GM12878 (cell line): ENCODE data around the gene AFAP1. TPM values are rescaled to one million over a fixed set of nuclear protein-coding genes. Genes with fewer than 3 reads are reported as not detected.

Experiments
- ATAC-seq: fragments of 200-7000 bp; cut with Tn5 transposase; 3 replicates; pipeline ENCODE4 v1.9.1; 2020; ENCODE audit warnings: mild to moderate bottlenecking, moderate library complexity
- BruUV-seq: library from RNA; stranded (reverse); fragments of 400-500 nt; replicated peaks from 2 replicates; lab custom pipeline; 2021; lab: Mats Ljungman, UMichigan
- CTCF ChIA-PET: fragments of 300-600 bp; sonication (Branson Sonifier 250); formaldehyde crosslinking; extraction: SDS; loops from one replicate; lab custom pipeline; 2021; ENCODE audit warnings: inconsistent platforms; lab: Yijun Ruan, JAX
- POLR2A ChIA-PET: fragments of 350-600 bp; formaldehyde crosslinking; extraction: SDS; loops from one replicate; lab custom pipeline; 2021; ENCODE audit warnings: inconsistent platforms; lab: Charles Lee
- RAD21 ChIA-PET: fragments of 300-600 bp; sonication (Branson Sonifier 250); formaldehyde crosslinking; loops from one replicate; lab custom pipeline; 2023; ENCODE audit warnings: antibody characterized with exemption; ENCODE audit not compliant: unreplicated experiment; lab: Charles Lee
- SMC1A ChIA-PET: fragments of 300-600 bp; sonication (Branson Sonifier 250); formaldehyde crosslinking; loops from one replicate; lab custom pipeline; 2023; ENCODE audit not compliant: unreplicated experiment, uncharacterized antibody; lab: Charles Lee
- DNase-seq: peaks from one replicate; pipeline ENCODE4 v3.0.0-alpha.2; 2011; ENCODE audit warnings: low read depth, low spot score
- FAIRE-seq: peaks from 3 replicates; lab custom pipeline; 2011; peaks lifted over from hg19 to GRCh38; lab: Jason Lieb, UNC
- H2AFZ ChIP-seq: 2 replicates; pipeline ENCODE4 v1.6.0; 2011; ENCODE audit warnings: low read depth, low read length, control low read depth; ENCODE audit not compliant: control insufficient read depth
- H3K27ac ChIP-seq: 2 replicates; pipeline ENCODE4 v1.5.1; 2011; ENCODE audit warnings: control low read depth; ENCODE audit not compliant: control insufficient read depth, insufficient read depth
- H3K27me3 ChIP-seq, 2 experiments: replicated peaks in 1 of 2; 2 replicates each; pipeline versions ENCODE4 v1.6.0 to v1.6.1; 2011; ENCODE audit warnings: low read length in 1 of 2; ENCODE audit not compliant: control insufficient read depth in 2 of 2, insufficient read depth in 2 of 2
- H3K36me3 ChIP-seq, 2 experiments: 2 replicates each; pipeline ENCODE4 v1.5.1; 2011; ENCODE audit warnings: low read length in 1 of 2; ENCODE audit not compliant: control insufficient read depth in 2 of 2, insufficient read depth in 2 of 2
- H3K4me1 ChIP-seq: 2 replicates; pipeline ENCODE4 v1.6.1; 2011; ENCODE audit warnings: mild to moderate bottlenecking, low read length, moderate library complexity, mixed read lengths; ENCODE audit not compliant: control insufficient read depth, insufficient read depth
- H3K4me2 ChIP-seq: 2 replicates; pipeline ENCODE4 v1.6.0; 2011; ENCODE audit warnings: control low read depth; ENCODE audit not compliant: control insufficient read depth, insufficient read depth
- H3K4me3 ChIP-seq: fragments of 200-600 bp; sonication (generic); 2 replicates; pipeline ENCODE4 v1.5.1; 2016
- H3K79me2 ChIP-seq: 2 replicates; pipeline ENCODE4 v1.6.0; 2011; ENCODE audit warnings: low read length; ENCODE audit not compliant: control insufficient read depth, insufficient read depth
- H3K9ac ChIP-seq: 2 replicates; pipeline ENCODE4 v1.8.0; 2011; ENCODE audit warnings: low read length, control low read depth, mixed read lengths; ENCODE audit not compliant: control insufficient read depth, insufficient read depth
- H3K9me3 ChIP-seq: replicated peaks from 3 replicates; pipeline ENCODE4 v1.5.1; 2011; ENCODE audit warnings: mild to moderate bottlenecking, low read length; ENCODE audit not compliant: control insufficient read depth, insufficient read depth
- H4K20me1 ChIP-seq: 2 replicates; pipeline ENCODE4 v1.6.0; 2011; ENCODE audit not compliant: control insufficient read depth, insufficient read depth
- FOS ChIP-seq: IDR thresholded peaks from 3 replicates; pipeline ENCODE4 v1.6.1; 2011; ENCODE audit warnings: borderline replicate concordance; ENCODE audit not compliant: insufficient read length; ENCODE audit errors: extremely low read depth
- GABPA ChIP-seq: IDR thresholded peaks from 2 replicates; pipeline ENCODE4 v1.6.1; 2014; ENCODE audit warnings: antibody characterized with exemption, low read depth, mild to moderate bottlenecking, inconsistent platforms
- KAT2A ChIP-seq: conservative IDR thresholded peaks from 2 replicates; pipeline ENCODE4 v1.6.1; 2011; ENCODE audit warnings: low read depth, low read length; ENCODE audit not compliant: control insufficient read depth
- SPI1 ChIP-seq: IDR thresholded peaks from 2 replicates; pipeline ENCODE4 v1.6.1; 2011; ENCODE audit warnings: low read depth, mild to moderate bottlenecking, low read length, moderate library complexity, borderline replicate concordance; ENCODE audit not compliant: insufficient read depth
- ZNF384 ChIP-seq: IDR thresholded peaks from 2 replicates; pipeline ENCODE4 v1.6.1; 2012; ENCODE audit warnings: low read depth, mild to moderate bottlenecking, low read length, improper control_type of control experiment, borderline replicate concordance
- WGBS: methylation state at CpG from one replicate; pipeline ENCODE4 v1.1.6; 2016; ENCODE audit warnings: low lambda C conversion rate; ENCODE audit not compliant: insufficient replicate concordance, insufficient coverage; ENCODE audit errors: missing lambda C conversion rate; 5-methylcytosine and 5-hydroxymethylcytosine counted together
- in situ Hi-C: fragments of 300-500 bp; cut with MboI; formaldehyde crosslinking; loops from 9 replicates; pipeline ENCODE4 v1.14.3; 2018; ENCODE audit warnings: mixed read lengths
- intact Hi-C: fragments of 100-400 bp; cut with micrococcal nuclease; formaldehyde crosslinking; loops from one replicate; pipeline ENCODE4 v1.14.2; 2022; ENCODE audit not compliant: unreplicated experiment
- polyA plus RNA-seq, 11 experiments: library from polyadenylated mRNA; depleted of rRNA in 4 of 11; unstranded in 6 of 11; stranded (reverse) in 5 of 11; fragments of >200 nt; fragmentation: Nextera tagmentation in 4 of 11; fragmentation: Illumina TruSeq in 1 of 11; extraction: Ambion mirVana in 4 of 11; extraction: Trizol in 1 of 11; gene quantifications; 1 replicate in 1 of 11; 2 replicates in 10 of 11; pipeline versions ENCODE4 v1.2.1 to v1.2.3, GENCODE V29; 2011 to 2016; ENCODE audit warnings: inconsistent platforms in 2 of 11, missing spikeins in 2 of 11, low read depth in 1 of 11
- total RNA-seq, 4 experiments: library from RNA; depleted of rRNA in 3 of 4; stranded (reverse); fragments of >200 nt in 3 of 4; fragmentation: Illumina TruSeq in 1 of 4; extraction: Trizol in 1 of 4; gene quantifications; 2 replicates each; pipeline versions ENCODE4 v1.2.1 to v1.2.3, GENCODE V29; 2013 to 2021
- TF ChIP-seq, protein P1 (sequence below): fragments of 450-650 bp; IDR thresholded peaks from 2 replicates; pipeline ENCODE4 v1.6.1; 2018; ENCODE audit warnings: borderline replicate concordance, mild to moderate bottlenecking; ENCODE audit not compliant: partially characterized antibody
- TF ChIP-seq, protein P2 (sequence below): fragments of 450-650 bp; IDR thresholded peaks from 2 replicates; pipeline ENCODE4 v1.6.1; 2016; ENCODE audit warnings: mild to moderate bottlenecking

The AFAP1 gene
- total and polyA plus RNA-seq, 10 of the 15 experiments (the other 5 are each of a cell fraction or from before 2014, with no cell fraction given): 0.02 to 0.23 (median 0.09) TPM; not detected in 1

DNA sequence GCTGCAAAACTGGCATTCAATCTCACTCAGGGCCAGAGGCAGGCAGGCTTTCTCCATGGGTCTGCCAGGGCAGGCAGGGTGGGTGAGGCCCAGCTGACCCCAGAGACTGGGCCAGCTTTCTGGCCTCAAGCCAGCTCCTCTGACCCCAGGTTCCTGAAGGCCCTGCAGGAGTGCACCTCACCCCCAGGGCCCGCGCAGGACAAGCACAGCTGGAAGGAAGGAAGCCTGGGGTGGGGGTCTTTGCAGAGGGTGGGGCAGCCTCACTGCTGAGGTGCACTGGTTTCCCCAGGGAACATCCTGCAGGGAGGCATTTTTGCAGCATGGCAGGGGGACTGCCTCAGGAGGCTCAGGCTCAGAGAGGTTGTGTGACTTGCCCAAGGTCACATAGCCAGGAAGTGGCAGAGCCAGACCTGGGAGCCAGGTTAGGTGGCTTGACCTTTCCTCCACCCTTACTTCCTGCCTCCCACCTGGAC is 31.5 kb upstream of the AFAP1 start:
- intact Hi-C loops (no loop called here), in situ Hi-C loops (no loop called here)
- H3K36me3 ChIP-seq: no peaks in the 10 kb centered on the region
- ChIA-PET CTCF (no interaction called here), POLR2A (no interaction called here), SMC1A (no interaction called here), RAD21 (interaction anchor here (0.7 kb wide), 1 partner anchor 211 kb away, joined by 3 read pairs; no protein-coding TSS in a partner anchor)
- DNase-seq: no peak
- peak overlapping the region; percentile 33; the same call in 1 of the 2 replicates for H3K9ac ChIP-seq
- TF ChIP-seq KAT2A (no peak), FOS (no peak), ZNF384 (no peak), GABPA (no peak), SPI1 (no peak)
- TF ChIP-seq, protein P1, sequence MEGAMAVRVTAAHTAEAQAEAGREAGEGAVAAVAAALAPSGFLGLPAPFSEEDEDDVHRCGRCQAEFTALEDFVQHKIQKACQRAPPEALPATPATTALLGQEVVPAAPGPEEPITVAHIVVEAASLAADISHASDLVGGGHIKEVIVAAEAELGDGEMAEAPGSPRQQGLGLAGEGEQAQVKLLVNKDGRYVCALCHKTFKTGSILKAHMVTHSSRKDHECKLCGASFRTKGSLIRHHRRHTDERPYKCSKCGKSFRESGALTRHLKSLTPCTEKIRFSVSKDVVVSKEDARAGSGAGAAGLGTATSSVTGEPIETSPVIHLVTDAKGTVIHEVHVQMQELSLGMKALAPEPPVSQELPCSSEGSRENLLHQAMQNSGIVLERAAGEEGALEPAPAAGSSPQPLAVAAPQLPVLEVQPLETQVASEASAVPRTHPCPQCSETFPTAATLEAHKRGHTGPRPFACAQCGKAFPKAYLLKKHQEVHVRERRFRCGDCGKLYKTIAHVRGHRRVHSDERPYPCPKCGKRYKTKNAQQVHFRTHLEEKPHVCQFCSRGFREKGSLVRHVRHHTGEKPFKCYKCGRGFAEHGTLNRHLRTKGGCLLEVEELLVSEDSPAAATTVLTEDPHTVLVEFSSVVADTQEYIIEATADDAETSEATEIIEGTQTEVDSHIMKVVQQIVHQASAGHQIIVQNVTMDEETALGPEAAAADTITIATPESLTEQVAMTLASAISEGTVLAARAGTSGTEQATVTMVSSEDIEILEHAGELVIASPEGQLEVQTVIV: no peak
- TF ChIP-seq, protein P2, sequence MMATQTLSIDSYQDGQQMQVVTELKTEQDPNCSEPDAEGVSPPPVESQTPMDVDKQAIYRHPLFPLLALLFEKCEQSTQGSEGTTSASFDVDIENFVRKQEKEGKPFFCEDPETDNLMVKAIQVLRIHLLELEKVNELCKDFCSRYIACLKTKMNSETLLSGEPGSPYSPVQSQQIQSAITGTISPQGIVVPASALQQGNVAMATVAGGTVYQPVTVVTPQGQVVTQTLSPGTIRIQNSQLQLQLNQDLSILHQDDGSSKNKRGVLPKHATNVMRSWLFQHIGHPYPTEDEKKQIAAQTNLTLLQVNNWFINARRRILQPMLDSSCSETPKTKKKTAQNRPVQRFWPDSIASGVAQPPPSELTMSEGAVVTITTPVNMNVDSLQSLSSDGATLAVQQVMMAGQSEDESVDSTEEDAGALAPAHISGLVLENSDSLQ: no peak
- H4K20me1 ChIP-seq: no peaks in the 10 kb centered on the region
- ATAC-seq: no peak
- no TSS peak for BruUV-seq
- 100% methylated on average over 2 of the region's 2 CpGs for WGBS
- H3K27ac ChIP-seq: peak overlapping the region; percentile 86
- no peak overlapping the region for H2AFZ ChIP-seq
- peak overlapping the region; percentile 87 for H3K4me2 ChIP-seq
- no peaks in the 10 kb centered on the region for H3K79me2 ChIP-seq
- no peak for FAIRE-seq
- peak overlapping the region; percentile 39; the same call in 1 of the 2 replicates for H3K4me3 ChIP-seq
- no peaks in the 10 kb centered on the region for H3K27me3 ChIP-seq
- H3K9me3 ChIP-seq: no peaks in the 10 kb centered on the region
- peaks cover 28% of the 10 kb centered on the region for H3K4me1 ChIP-seq
